Suprapubic skin (tissue), 4 donors: ENCODE results near the gene PHC3. TPM values are rescaled to one million over a fixed set of nuclear protein-coding genes. Genes with fewer than 3 reads are reported as not detected.

Source experiments
- DNase-seq, 2 donors: peaks; one replicate each; pipeline ENCODE4 v3.0.0-alpha.2; 2019; ENCODE audit warnings: low spot score in 2 of 2
- H3K27ac ChIP-seq: fragments of 200-600 bp; sonication (generic); one replicate; pipeline ENCODE4 v1.5.1; 2019
- H3K27me3 ChIP-seq: fragments of 200-600 bp; sonication (generic); one replicate; pipeline ENCODE4 v1.5.1; 2019
- H3K36me3 ChIP-seq: fragments of 200-600 bp; sonication (generic); one replicate; pipeline ENCODE4 v1.5.1; 2019
- H3K4me1 ChIP-seq: fragments of 200-600 bp; sonication (generic); one replicate; pipeline ENCODE4 v1.5.1; 2019
- H3K4me3 ChIP-seq: fragments of 200-600 bp; sonication (generic); one replicate; pipeline ENCODE4 v1.5.1; 2019; ENCODE audit warnings: mild to moderate bottlenecking
- H3K9me3 ChIP-seq: fragments of 200-600 bp; sonication (generic); one replicate; pipeline ENCODE4 v1.5.1; 2019
- EP300 ChIP-seq: sonication (generic); formaldehyde crosslinking; IDR thresholded peaks from one replicate; pipeline ENCODE4 v1.6.1; 2017; ENCODE audit warnings: antibody characterized with exemption
- POLR2A ChIP-seq, 2 donors: fragments of 450-650 bp; IDR thresholded peaks; one replicate each; pipeline ENCODE4 v1.6.1; 2017; ENCODE audit warnings: antibody characterized with exemption in 2 of 2, mild to moderate bottlenecking in 2 of 2, moderate library complexity in 2 of 2
- POLR2AphosphoS5 ChIP-seq, 3 donors: sonication (generic); formaldehyde crosslinking; IDR thresholded peaks; one replicate each; pipeline ENCODE4 v1.6.1; 2017; ENCODE audit warnings: antibody characterized with exemption in 3 of 3
- WGBS: methylation state at CpG from one replicate; pipeline ENCODE4 v1.1.5; 2018; 5-methylcytosine and 5-hydroxymethylcytosine counted together
- total RNA-seq, 4 donors: library from RNA; depleted of rRNA; stranded (reverse); fragments of >200 nt; gene quantifications; one replicate each; pipeline ENCODE4 v1.1.0, GENCODE V29; 2016
- TF ChIP-seq, protein P1 (sequence below), 2 donors: fragments of 200-600 bp in 1 of 2; fragments of 450-650 bp in 1 of 2; sonication (generic) in 1 of 2; IDR thresholded peaks; one replicate each; pipeline ENCODE4 v1.5.1; 2016 to 2019; ENCODE audit warnings: antibody characterized with exemption in 2 of 2, mild to moderate bottlenecking in 1 of 2, moderate library complexity in 1 of 2

The PHC3 gene
- total RNA-seq, 4 donors from 2014 or later, result 37.9 to 106 (median 64.0) TPM

DNA sequence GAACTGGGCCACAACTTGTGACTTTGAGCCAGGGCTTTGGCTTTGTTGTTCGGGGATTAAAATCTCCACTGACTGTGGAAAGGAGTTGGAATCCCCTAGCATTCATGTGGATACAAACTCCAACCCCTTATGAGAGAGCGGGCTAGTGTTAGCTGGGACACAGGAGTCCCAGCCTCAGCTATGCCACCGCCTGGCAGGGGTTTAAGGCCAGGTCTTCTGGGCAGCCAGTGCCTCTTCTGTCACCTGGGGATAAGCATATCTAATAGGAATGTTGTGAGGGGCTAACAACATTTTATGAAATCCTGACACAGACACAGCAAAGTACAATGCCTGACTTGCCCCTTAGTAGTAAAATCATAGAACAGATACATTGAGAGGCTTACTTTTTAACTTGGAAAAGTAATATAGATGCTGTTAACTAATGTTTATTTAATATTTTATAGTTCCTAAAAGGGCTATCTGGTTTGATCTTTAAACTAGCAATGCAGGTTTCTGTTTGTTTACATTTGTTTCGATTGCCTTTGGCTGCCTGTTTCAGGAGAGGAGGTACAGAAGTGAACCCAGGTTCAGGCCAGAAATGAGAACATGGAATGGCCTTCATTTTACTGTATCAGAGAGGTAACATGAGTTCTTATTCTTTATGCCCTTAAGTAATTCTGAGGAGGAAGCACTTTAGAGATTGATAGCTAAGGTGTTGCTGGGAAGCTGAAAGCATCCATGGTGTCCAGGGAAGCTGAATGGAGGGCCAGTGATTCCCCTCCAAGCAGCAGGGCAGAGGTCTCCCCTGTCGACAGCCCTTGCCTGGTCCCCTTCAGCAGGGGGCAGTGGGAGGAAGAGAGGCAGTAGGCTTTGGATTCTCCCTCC lies 135.0 kb downstream of the PHC3 start:
- DNase-seq, result no peak
- TF ChIP-seq EP300 (no peak), POLR2A (IDR thresholded peaks at IDR 0.05) (no peak), POLR2AphosphoS5 (IDR thresholded peaks at IDR 0.05) (no peak)
- TF ChIP-seq, protein P1, sequence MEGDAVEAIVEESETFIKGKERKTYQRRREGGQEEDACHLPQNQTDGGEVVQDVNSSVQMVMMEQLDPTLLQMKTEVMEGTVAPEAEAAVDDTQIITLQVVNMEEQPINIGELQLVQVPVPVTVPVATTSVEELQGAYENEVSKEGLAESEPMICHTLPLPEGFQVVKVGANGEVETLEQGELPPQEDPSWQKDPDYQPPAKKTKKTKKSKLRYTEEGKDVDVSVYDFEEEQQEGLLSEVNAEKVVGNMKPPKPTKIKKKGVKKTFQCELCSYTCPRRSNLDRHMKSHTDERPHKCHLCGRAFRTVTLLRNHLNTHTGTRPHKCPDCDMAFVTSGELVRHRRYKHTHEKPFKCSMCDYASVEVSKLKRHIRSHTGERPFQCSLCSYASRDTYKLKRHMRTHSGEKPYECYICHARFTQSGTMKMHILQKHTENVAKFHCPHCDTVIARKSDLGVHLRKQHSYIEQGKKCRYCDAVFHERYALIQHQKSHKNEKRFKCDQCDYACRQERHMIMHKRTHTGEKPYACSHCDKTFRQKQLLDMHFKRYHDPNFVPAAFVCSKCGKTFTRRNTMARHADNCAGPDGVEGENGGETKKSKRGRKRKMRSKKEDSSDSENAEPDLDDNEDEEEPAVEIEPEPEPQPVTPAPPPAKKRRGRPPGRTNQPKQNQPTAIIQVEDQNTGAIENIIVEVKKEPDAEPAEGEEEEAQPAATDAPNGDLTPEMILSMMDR (IDR thresholded peaks at IDR 0.05), result no peak
- no peaks in the 10 kb centered on the region for H3K4me1 ChIP-seq
- no peak overlapping the region for H3K27ac ChIP-seq
- no peaks in the 10 kb centered on the region for H3K36me3 ChIP-seq
- H3K4me3 ChIP-seq, result no peak overlapping the region
- WGBS, result 82% methylated on average over 5 of the region's 5 CpGs
- no peaks in the 10 kb centered on the region for H3K9me3 ChIP-seq
- peaks cover 13% of the 10 kb centered on the region for H3K27me3 ChIP-seq

DNA sequence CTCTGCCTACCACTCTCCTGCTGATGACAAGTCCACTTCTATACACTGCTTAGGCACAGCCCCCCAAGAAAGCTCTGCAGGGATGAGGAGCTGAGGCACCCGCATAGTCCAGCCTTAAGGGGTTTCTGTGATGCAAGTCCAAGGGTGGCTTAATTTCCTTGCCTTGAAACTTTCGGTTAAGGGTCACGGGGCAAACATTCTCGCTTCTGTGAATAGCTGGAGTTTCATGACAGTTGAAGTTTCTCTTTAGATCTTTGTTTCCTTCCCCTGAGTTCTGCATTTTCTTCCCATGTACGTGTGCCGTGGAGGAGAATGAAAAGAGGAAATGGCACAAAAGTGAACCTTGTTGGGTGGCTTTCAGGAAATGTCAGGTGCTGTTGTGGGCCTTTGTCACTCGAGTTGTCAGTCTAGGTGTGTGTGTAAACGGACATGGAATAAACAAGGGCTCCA lies 136.7 kb downstream of the PHC3 start:
- no peak overlapping the region for H3K27ac ChIP-seq
- H3K27me3 ChIP-seq, result peaks cover 14% of the 10 kb centered on the region
- H3K4me3 ChIP-seq, result no peak overlapping the region
- 83% methylated on average over 8 of the region's 8 CpGs for WGBS
- no peak for DNase-seq
- H3K36me3 ChIP-seq, result no peaks in the 10 kb centered on the region
- H3K4me1 ChIP-seq, result no peaks in the 10 kb centered on the region
- no peaks in the 10 kb centered on the region for H3K9me3 ChIP-seq
- TF ChIP-seq POLR2A (IDR thresholded peaks at IDR 0.05) (no peak), EP300 (no peak), POLR2AphosphoS5 (IDR thresholded peaks at IDR 0.05) (no peak)
- TF ChIP-seq, protein P1 (IDR thresholded peaks at IDR 0.05), result no peak

DNA sequence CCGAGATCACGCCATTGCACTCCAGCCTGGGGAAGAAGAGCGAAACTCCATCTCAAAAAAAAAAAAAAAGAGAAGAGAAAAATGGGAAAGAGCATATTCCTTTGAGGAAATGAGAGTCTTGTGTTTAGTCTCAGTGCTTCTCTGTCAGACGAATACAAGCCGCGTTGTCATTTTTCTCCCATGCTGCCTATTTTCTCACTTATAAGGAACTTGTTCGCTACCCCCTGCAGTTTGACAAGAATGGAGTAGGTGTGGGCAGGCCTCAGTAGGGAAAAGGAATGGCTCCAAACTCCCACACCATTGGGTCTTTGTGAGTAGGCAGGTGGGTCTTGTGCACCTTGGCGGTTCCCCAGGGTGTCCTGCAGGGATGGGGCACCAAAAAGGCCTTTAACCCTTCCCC lies 137.3 kb downstream of the PHC3 start:
- no peak for TF ChIP-seq POLR2AphosphoS5 (IDR thresholded peaks at IDR 0.05)
- DNase-seq, result no peak
- Histone ChIP-seq H3K36me3 (no peaks in the 10 kb centered on the region), H3K27me3 (peaks cover 20% of the 10 kb centered on the region), H3K4me1 (no peaks in the 10 kb centered on the region), H3K9me3 (no peaks in the 10 kb centered on the region), H3K4me3 (no peak overlapping the region), H3K27ac (no peak overlapping the region)
- whole genome bisulfite sequencing, result 86% methylated on average over 8 of the region's 8 CpGs

DNA sequence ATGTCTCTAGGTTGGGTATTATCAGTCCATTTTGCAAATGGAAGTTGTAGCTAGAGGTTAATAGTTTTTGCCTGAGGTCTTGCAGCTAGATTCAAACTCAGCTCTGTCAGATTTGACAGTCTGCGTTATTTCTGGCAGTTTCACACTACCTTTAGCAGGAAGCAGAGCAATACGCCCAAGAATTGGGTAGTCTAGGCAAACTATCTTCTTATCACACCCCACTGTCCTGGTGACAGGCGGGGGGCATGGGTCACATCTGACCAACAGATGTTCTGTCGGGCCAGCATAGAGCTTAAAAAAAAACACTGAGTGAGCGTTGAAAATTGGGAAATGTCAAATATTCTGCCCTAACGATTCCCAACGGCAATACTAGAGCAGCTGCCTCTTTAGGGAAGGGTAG lies 138.0 kb downstream of the PHC3 start:
- Histone ChIP-seq H3K9me3 (no peaks in the 10 kb centered on the region), H3K4me1 (peaks cover 4% of the 10 kb centered on the region), H3K4me3 (no peak overlapping the region), H3K36me3 (no peaks in the 10 kb centered on the region), H3K27me3 (peaks cover 25% of the 10 kb centered on the region), H3K27ac (no peak overlapping the region)
- 80% methylated on average over 7 of the region's 7 CpGs for WGBS
- TF ChIP-seq POLR2AphosphoS5 (IDR thresholded peaks at IDR 0.05) (no peak), EP300 (no peak), POLR2A (IDR thresholded peaks at IDR 0.05) (no peak)
- TF ChIP-seq, protein P1 (IDR thresholded peaks at IDR 0.05), result no peak
- no peak for DNase-seq

GRCh38 chr3:170040418-170040817 lies 141.1 kb downstream of the PHC3 start:
- H3K36me3 ChIP-seq, result no peaks in the 10 kb centered on the region
- TF ChIP-seq POLR2AphosphoS5 (IDR thresholded peaks at IDR 0.05) (no peak), EP300 (no peak), POLR2A (IDR thresholded peaks at IDR 0.05) (no peak)
- TF ChIP-seq, protein P1 (IDR thresholded peaks at IDR 0.05), result no peak
- H3K27me3 ChIP-seq, result peaks cover 38% of the 10 kb centered on the region
- peaks cover 16% of the 10 kb centered on the region for H3K4me1 ChIP-seq
- H3K27ac ChIP-seq, result no peak overlapping the region
- H3K9me3 ChIP-seq, result no peaks in the 10 kb centered on the region
- 18% methylated on average over 8 of the region's 8 CpGs for whole genome bisulfite sequencing
- no peak for DNase-seq
- H3K4me3 ChIP-seq, result no peak overlapping the region
